AG09309 (cell line): Measurements from ENCODE around the gene AMMECR1.
A peak's percentile ranks its signal among the peaks of the same experiment; 100 is the strongest.

Experiments
- DNase-seq: peaks from one replicate; pipeline ENCODE4 v3.0.0-alpha.2; 2010; ENCODE audit warnings: low read depth
- H3K4me3 ChIP-seq: 2 replicates; pipeline ENCODE4 v1.5.1; 2011; ENCODE audit warnings: mild to moderate bottlenecking, low read depth, low read length, moderate library complexity; ENCODE audit not compliant: control insufficient read depth
- TF ChIP-seq, protein P1 (sequence below): IDR thresholded peaks from 2 replicates; pipeline ENCODE4 v1.5.1; 2011; ENCODE audit warnings: mild to moderate bottlenecking, low read depth, low read length, inconsistent platforms; ENCODE audit not compliant: insufficient read depth, control insufficient read depth; ENCODE audit errors: missing control alignments

AMMECR1 gene

DNA sequence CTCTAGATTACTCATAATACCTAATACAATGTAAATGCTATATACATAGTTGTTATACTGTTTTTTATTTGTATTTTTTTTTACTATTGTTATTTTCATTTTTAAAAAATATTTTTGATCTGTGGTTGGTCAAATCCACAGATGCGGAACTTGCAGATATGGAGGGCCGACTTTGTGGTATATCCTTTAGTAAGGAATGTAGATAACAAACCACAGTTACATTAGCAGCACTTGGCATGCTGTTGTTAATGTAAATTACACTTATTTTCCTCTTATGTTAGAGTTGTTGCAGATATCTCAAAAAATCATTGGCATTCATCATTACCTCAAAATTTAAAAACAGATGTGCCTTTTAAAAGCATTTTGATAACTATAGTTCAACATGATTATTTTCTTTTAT is 164.0 kb downstream of the AMMECR1 start:
- TF ChIP-seq, protein P1, sequence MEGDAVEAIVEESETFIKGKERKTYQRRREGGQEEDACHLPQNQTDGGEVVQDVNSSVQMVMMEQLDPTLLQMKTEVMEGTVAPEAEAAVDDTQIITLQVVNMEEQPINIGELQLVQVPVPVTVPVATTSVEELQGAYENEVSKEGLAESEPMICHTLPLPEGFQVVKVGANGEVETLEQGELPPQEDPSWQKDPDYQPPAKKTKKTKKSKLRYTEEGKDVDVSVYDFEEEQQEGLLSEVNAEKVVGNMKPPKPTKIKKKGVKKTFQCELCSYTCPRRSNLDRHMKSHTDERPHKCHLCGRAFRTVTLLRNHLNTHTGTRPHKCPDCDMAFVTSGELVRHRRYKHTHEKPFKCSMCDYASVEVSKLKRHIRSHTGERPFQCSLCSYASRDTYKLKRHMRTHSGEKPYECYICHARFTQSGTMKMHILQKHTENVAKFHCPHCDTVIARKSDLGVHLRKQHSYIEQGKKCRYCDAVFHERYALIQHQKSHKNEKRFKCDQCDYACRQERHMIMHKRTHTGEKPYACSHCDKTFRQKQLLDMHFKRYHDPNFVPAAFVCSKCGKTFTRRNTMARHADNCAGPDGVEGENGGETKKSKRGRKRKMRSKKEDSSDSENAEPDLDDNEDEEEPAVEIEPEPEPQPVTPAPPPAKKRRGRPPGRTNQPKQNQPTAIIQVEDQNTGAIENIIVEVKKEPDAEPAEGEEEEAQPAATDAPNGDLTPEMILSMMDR = no peak
- H3K4me3 ChIP-seq = no peak overlapping the region
- DNase-seq = no peak

- no peak for DNase-seq
- TF ChIP-seq, protein P1 = no peak
- H3K4me3 ChIP-seq = no peak overlapping the region
Observed at GRCh38 chrX:110153244-110153643, 164.6 kb downstream of the AMMECR1 start.

DNA sequence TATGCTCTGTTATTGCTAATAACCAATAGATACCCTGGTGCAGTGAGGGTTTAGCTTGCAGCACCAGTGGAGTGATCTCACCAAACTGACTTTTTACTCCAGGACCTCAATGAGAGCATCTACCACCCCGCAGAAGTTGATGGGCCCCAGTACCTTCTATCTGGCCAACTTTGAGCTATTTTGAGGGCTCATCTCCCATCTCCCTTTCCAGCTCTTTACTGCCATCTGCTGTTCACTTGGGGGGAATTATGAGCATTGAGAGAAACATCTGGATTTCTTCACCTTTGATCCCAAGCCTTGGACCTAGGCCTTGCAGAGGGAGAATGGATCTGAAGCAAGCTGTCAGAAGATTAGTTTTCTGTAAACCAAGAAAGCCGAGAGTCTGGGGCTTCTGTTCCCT is 171.4 kb downstream of the AMMECR1 start:
- no peak overlapping the region for H3K4me3 ChIP-seq
- DNase-seq = no peak
- TF ChIP-seq, protein P1 = peak; percentile 79

GRCh38 chrX:110145854-110146253 is 172.0 kb downstream of the AMMECR1 start:
- TF ChIP-seq, protein P1 = peak; percentile 66
- H3K4me3 ChIP-seq = no peak overlapping the region
- no peak for DNase-seq

DNA sequence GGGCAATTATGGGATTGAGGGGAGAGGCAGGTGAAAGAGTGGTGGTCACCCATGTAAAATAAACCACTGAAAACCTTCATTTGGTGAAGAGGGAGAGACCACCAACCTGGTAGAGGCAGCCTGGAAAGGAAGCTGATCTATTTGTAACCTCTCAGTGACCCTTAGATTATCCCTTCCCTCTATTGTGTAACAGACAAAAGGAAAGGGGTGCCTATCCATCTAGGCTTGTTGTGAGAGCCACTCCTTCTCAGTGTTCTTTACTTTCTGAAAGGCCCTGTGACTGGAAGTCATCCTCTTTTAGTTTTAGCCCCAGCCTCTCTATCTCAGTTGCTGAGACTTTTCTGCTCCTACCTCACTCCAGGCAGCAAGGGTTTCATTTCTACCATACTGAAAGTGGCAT is 172.6 kb downstream of the AMMECR1 start:
- DNase-seq = no peak
- TF ChIP-seq, protein P1 = no peak
- H3K4me3 ChIP-seq = no peak overlapping the region
